LNCaP clone FGC (cell line): ENCODE measurements around the gene SF3B4.
A peak's percentile ranks its signal among the peaks of the same experiment; 100 is the strongest.

Source experiments
- DNase-seq: peaks from one replicate; pipeline ENCODE4 v3.0.0-alpha.2; 2011; ENCODE audit warnings: low read depth
- H3K4me3 ChIP-seq: 2 replicates; pipeline ENCODE4 v1.5.1; 2011; ENCODE audit warnings: mild to moderate bottlenecking, low read depth, low read length, control low read depth
- CTCF ChIP-seq: IDR thresholded peaks from 2 replicates; pipeline ENCODE4 v1.5.1; 2012; ENCODE audit warnings: mild to moderate bottlenecking; ENCODE audit not compliant: control insufficient read depth, insufficient read depth; ENCODE audit errors: extremely low read depth

Gene SF3B4

GRCh38 chr1:149927563-149928400 lies at the start of gene SF3B4:
Gene SF3B4 (minus strand): TSS chr1:149927803. CDS start chr1:149927759, 44 bp downstream.
- peak; percentile 79 for DNase-seq
- TF ChIP-seq CTCF: no peak
- peak within 1 kb of the TSS; percentile 98 for H3K4me3 ChIP-seq

DNA sequence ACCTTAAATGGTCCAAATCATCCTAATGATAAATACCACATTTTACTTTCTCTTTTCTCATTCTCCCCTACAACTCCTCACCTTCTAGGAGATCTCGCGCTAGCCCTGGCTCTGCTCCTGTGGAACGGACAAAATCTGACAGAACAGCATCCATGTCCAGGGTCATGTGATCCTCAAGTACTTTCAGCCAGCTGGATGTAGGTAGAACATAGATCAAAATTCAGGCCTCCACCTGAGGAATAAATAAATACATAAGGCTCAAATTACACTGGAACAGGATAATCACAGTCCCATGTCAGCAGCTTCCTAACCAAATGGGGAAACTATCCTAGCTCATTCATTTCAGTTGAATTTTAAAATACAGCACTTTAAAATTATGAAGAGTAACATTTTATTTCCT lies 49.7 kb upstream of the SF3B4 start:
- no peak for DNase-seq
- TF ChIP-seq CTCF: no peak
- no peak overlapping the region for H3K4me3 ChIP-seq

- DNase-seq: no peak
- TF ChIP-seq CTCF: no peak
- H3K4me3 ChIP-seq: no peak overlapping the region
Measured at GRCh38 chr1:149972547-149972946, 44.9 kb upstream of the SF3B4 start.

DNA sequence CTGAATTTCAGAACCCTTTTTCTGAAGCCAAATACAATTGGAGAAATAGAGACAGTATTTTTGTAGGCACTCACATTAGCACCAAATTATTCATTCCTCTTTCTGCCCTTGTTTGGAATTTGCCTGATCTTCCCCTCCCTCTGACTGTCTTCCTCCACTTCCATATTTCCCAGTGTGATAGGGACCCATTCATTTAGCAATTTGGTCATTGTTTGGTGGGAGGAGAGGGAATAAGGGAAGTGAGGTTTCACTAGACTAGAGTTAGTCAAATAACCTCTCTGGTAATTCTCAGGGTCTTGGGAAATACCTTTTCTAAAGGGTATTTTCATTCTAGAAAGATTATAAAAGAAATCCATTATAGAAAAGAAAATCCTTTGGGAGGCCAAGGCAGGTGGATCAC lies 40.0 kb upstream of the SF3B4 start:
- DNase-seq: no peak
- no peak overlapping the region for H3K4me3 ChIP-seq
- TF ChIP-seq CTCF: no peak

- DNase-seq: no peak
- no peak for TF ChIP-seq CTCF
- H3K4me3 ChIP-seq: no peak overlapping the region
Measured at GRCh38 chr1:149967041-149967440, 39.4 kb upstream of the SF3B4 start.

- no peak for TF ChIP-seq CTCF
- DNase-seq: no peak
- no peak overlapping the region for H3K4me3 ChIP-seq
Measured at GRCh38 chr1:149966405-149966804, 38.8 kb upstream of the SF3B4 start.

GRCh38 chr1:149965440-149965839 lies 37.8 kb upstream of the SF3B4 start:
- H3K4me3 ChIP-seq: no peak overlapping the region
- TF ChIP-seq CTCF: no peak
- DNase-seq: no peak
